Measurements from ENCODE around the gene NT5M. TPM values are rescaled to one million over a fixed set of nuclear protein-coding genes. Genes with fewer than 3 reads are reported as not detected.

Gene NT5M
- total and polyA plus RNA-seq, 2 donors from 2014 or later: 2.8 to 10.0 TPM

DNA sequence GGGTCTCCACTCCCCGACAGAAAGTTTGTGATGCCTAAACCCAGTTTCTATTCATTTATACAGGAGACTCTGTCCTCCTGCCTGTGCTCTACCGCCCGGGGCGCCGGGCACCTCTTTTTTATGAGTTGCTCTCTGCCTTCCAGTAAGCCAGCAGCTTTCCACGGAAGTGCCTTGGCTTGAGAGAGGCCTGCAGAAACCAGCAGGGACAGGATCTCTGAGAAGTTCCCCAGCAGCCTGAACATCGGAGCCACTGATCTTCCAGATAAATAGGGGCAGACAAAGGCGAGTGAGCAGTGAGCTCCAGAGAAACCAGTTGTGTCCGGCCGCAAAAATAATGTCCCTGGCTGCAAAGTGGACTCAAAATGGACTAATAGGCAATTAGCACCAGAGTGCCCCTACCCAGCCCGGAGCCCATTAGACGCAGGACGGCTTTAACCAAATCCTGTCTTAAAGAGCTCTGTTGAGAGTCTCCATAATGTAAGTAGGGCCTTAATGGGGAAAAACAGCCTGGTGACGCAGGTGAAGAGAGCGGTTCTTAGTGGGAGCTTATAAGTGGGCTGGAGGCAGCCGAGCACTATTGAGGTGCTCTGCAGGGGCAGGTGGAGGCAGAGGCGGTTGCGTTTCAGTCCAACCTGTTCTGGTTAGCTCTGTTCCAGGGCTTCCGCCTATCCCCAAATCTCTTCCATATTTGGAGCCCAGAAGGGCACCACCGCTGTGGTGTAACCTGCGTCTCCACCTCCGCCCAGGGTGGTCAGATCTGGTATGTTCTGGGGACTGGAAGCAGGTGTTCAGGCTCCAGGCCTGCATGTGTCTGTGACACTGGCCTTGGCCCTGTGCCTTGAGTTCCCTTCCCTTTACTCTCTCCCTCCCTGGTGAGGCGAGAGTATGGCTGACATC lies 74.1 kb downstream of the NT5M start:
- TF ChIP-seq, protein P1, sequence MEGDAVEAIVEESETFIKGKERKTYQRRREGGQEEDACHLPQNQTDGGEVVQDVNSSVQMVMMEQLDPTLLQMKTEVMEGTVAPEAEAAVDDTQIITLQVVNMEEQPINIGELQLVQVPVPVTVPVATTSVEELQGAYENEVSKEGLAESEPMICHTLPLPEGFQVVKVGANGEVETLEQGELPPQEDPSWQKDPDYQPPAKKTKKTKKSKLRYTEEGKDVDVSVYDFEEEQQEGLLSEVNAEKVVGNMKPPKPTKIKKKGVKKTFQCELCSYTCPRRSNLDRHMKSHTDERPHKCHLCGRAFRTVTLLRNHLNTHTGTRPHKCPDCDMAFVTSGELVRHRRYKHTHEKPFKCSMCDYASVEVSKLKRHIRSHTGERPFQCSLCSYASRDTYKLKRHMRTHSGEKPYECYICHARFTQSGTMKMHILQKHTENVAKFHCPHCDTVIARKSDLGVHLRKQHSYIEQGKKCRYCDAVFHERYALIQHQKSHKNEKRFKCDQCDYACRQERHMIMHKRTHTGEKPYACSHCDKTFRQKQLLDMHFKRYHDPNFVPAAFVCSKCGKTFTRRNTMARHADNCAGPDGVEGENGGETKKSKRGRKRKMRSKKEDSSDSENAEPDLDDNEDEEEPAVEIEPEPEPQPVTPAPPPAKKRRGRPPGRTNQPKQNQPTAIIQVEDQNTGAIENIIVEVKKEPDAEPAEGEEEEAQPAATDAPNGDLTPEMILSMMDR (IDR thresholded peaks at IDR 0.05; ENCODE audit: borderline replicate concordance, extremely low read depth, insufficient read depth): no peak
- H3K9me3 ChIP-seq (ENCODE audit: control insufficient read depth in 2 of 3, insufficient read depth in 1 of 3, low read length in 3 of 3): no peaks in the 10 kb centered on the region
- DNase-seq: peak in 3 of 5 donors; percentile 40 to 64 (median 52)
- no peaks in the 10 kb centered on the region for H3K36me3 ChIP-seq (ENCODE audit: control insufficient read depth in 2 of 3, insufficient read depth in 3 of 3, low read length in 3 of 3)
- intact Hi-C loops (cut with DNase I): no loop called here
- H3K9ac ChIP-seq (ENCODE audit: low read length in 3 of 3): peak overlapping the region in 1 of 3 donors; percentile 59
- H3K27me3 ChIP-seq (ENCODE audit: control insufficient read depth, insufficient read depth, low read length): no peaks in the 10 kb centered on the region
- H3K4me3 ChIP-seq (ENCODE audit: low read length in 3 of 3): no peak overlapping the region
- FAIRE-seq: no peak
- H3K4me1 ChIP-seq (ENCODE audit: control insufficient read depth in 2 of 3, insufficient read depth in 2 of 3, low read depth in 1 of 3, low read length in 3 of 3): peaks cover 0 to 8% (median 0%) of the 10 kb centered on the region in 3 donors
- peak overlapping the region; percentile 85 to 93 for H3K27ac ChIP-seq (ENCODE audit: low read depth in 2 of 2, low read length in 2 of 2)

- no peaks in the 10 kb centered on the region for H3K36me3 ChIP-seq (ENCODE audit: control insufficient read depth in 2 of 3, insufficient read depth in 3 of 3, low read length in 3 of 3)
- H3K27me3 ChIP-seq (ENCODE audit: control insufficient read depth, insufficient read depth, low read length): no peaks in the 10 kb centered on the region
- FAIRE-seq (no peak), DNase-seq (peak in 1 of 5 donors; percentile 52)
- no peak overlapping the region for H3K9ac ChIP-seq (ENCODE audit: low read length in 3 of 3)
- no peak overlapping the region for H3K4me3 ChIP-seq (ENCODE audit: low read length in 3 of 3)
- no peak overlapping the region for H3K27ac ChIP-seq (ENCODE audit: low read depth in 2 of 2, low read length in 2 of 2)
- TF ChIP-seq, protein P1 (IDR thresholded peaks at IDR 0.05; ENCODE audit: borderline replicate concordance, extremely low read depth, insufficient read depth): no peak
- peaks cover 0 to 8% (median 0%) of the 10 kb centered on the region in 3 donors for H3K4me1 ChIP-seq (ENCODE audit: control insufficient read depth in 2 of 3, insufficient read depth in 2 of 3, low read depth in 1 of 3, low read length in 3 of 3)
- intact Hi-C loops (cut with DNase I): no loop called here
- no peaks in the 10 kb centered on the region for H3K9me3 ChIP-seq (ENCODE audit: control insufficient read depth in 2 of 3, insufficient read depth in 1 of 3, low read length in 3 of 3)
These were observed 76.2 kb downstream of the NT5M start for GRCh38 chr17:17379197-17379991.

- intact Hi-C loops (cut with DNase I): no loop called here
- H3K9me3 ChIP-seq (ENCODE audit: control insufficient read depth in 2 of 3, insufficient read depth in 1 of 3, low read length in 3 of 3): no peaks in the 10 kb centered on the region
- DNase-seq: peak in 2 of 5 donors; percentile 26 to 46
- TF ChIP-seq, protein P1 (IDR thresholded peaks at IDR 0.05; ENCODE audit: borderline replicate concordance, extremely low read depth, insufficient read depth): no peak
- no peaks in the 10 kb centered on the region for H3K27me3 ChIP-seq (ENCODE audit: control insufficient read depth, insufficient read depth, low read length)
- H3K4me1 ChIP-seq (ENCODE audit: control insufficient read depth in 2 of 3, insufficient read depth in 2 of 3, low read depth in 1 of 3, low read length in 3 of 3): peaks cover 0 to 8% (median 0%) of the 10 kb centered on the region in 3 donors
- no peak for FAIRE-seq
- no peaks in the 10 kb centered on the region for H3K36me3 ChIP-seq (ENCODE audit: control insufficient read depth in 2 of 3, insufficient read depth in 3 of 3, low read length in 3 of 3)
- no peak overlapping the region for H3K27ac ChIP-seq (ENCODE audit: low read depth in 2 of 2, low read length in 2 of 2)
- H3K4me3 ChIP-seq (ENCODE audit: low read length in 3 of 3): no peak overlapping the region
- H3K9ac ChIP-seq (ENCODE audit: low read length in 3 of 3): no peak overlapping the region
These were observed 77.2 kb downstream of the NT5M start for GRCh38 chr17:17380145-17380925.
